GM21528 (cell line): ENCODE data around the gene TGM3.
"Not testable (repeated sequence)": the region's sequence is repeated elsewhere in the genome, so short reads cannot be mapped to it uniquely, and the experiment has no call there.

Source experiments
- ATAC-seq: cut with Tn5 transposase; IDR thresholded peaks from one replicate; pipeline ENCODE4 v1.9.1; 2021; ENCODE audit warnings: mild to moderate bottlenecking, moderate library complexity; ENCODE audit not compliant: unreplicated experiment, low FRiP score

Gene TGM3

DNA sequence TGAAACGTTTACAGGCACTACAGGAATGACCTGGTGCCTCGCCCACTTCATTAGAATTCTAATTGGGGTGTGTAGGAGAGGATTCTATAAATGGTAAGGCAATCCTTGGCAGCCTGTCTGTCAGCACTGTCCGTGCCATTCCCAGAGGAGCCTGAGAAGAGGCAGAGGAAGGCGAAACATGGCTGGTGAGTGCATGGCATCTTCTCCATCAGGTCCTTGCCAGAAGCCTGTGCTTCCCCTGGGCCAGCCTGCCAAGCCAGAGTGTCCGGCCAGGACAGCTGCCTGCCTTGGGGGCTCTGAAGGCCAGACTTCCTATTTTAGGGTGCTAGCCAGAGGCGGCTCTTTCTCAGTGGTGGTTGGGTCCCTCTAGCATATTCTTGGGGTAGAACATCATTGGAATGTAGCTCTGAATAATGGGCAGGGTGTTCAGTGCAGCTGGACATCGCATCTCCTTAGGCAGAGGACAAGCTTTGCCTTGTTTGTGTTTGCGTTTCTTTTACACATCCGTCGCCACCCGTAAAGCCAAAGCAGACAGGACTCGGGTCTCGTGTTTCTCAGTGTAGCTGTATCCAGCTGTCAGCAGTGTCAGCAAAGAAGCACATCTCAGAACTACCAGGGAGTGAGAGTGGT is at the start of gene TGM3:
TGM3 (plus strand) TSS at position 116 of the 630 bp plus-strand sequence; CDS start at position 179, 63 bp downstream.
- ATAC-seq, result no peak

GRCh38 chr20:2246069-2246491 is 49.7 kb upstream of the TGM3 start:
- ATAC-seq, result no peak

DNA sequence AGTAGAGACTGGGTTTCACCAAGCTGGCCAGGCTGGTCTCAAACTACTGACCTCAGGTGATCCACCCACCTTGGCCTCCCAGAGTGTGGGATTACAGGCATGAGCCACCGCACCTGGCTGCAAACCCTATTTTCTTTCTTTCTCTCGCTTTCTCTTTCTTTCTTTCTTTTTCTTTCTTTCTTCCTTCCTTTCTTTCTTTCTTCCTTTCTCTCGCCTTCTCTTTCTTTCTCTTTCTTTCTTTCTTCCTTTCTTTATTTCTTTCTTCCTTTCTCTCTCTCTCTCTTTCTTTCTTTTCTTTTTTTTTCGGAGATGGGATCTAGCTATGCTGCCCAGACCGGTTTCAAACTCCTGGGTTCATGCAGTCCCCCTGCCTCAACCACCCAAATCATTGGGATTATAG is 47.0 kb upstream of the TGM3 start:
- no peak for ATAC-seq

GRCh38 chr20:2249935-2250334 is 45.9 kb upstream of the TGM3 start:
- no peak for ATAC-seq

DNA sequence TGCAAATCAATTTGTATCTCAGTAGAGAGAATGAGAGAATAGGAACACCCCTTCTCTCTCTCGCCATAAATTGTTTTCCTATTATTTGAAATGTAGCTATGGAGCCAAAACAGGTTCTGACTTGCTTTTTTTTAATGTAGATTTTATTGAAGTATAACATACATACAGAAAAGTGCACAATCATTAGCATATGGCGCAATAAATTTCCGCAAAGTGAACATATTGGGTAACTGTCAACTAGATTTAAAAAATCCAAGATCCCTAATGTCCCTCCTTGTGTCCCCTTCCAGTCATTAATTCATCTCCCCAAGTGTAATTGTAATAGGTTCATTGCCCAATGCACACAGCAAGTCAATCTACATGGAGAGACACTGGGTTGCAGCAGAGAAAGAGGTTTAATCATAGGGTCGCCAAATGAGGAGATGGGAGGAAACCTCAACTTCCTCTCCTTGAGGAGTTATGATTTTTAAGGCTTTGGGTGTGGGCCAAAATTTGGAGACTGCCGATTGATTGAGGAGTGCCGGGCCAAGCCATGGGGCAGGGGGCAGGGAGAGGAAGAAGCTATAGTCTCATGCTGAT is 43.3 kb upstream of the TGM3 start:
- no peak for ATAC-seq

- ATAC-seq, result no peak
Observed at GRCh38 chr20:2253256-2253655, 42.5 kb upstream of the TGM3 start.

- ATAC-seq, result no peak
Observed at GRCh38 chr20:2254333-2254732, 41.5 kb upstream of the TGM3 start.

GRCh38 chr20:2255926-2256531 is 39.8 kb upstream of the TGM3 start:
- ATAC-seq, result no peak

GRCh38 chr20:2259731-2260130 is 36.1 kb upstream of the TGM3 start:
- no peak for ATAC-seq

GRCh38 chr20:2260250-2260649 is 35.6 kb upstream of the TGM3 start:
- ATAC-seq, result no peak

GRCh38 chr20:2261046-2261485 is 34.7 kb upstream of the TGM3 start:
- no peak for ATAC-seq

- ATAC-seq, result no peak
Observed at GRCh38 chr20:2261629-2262028, 34.2 kb upstream of the TGM3 start.

DNA sequence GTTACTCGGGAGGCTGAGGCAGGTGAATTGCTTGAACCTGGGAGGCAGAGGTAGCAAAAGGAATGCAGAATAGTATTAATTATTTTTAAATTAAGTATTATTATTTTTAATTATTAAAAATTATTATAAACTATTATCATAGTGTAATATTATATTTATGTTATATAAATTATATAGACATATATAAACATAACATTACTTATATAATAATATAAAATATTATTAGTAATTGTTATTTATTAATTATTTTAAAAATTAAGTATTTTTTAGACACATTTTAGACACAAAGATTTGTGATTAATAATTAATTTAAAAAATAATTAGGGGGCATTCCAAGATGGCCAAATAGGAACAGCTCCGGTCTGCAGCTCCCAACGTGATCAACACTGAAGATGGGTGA is 31.7 kb upstream of the TGM3 start:
- ATAC-seq, result no peak

DNA sequence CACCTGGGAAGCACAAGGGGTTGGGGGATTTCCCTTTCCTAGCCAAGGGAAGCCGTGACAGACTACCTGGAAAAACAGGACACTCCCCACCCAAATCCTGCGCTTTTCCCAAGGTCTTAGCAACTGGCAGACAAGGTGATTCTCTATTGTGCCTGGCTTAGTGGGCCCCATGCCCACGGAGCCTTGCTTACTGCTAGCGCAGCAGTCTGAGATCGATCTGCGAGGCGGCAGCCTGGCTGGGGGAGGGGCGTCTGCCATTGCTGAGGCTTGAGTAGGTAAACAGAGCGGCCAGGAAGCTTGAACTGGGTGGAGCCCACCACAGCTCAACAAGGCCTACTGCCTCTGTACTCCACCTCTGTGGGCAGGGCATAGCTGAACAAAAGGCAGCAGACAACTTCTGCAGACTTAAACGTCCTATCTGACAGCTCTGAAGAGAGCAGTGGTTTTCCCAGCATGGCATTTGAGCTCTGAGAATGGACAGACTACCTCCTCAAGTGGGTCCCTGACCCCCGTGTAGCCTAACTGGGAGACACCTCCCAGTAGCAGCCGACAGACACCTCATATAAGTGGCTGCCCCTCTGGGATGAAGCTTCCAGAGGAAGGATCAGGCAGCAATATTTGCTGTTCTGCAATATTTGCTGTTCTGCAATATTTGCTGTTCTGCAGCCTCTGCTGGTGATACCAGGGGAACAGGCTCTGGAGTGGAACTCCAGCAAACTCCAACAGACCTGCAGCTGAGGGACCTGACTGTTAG is 31.0 kb upstream of the TGM3 start:
- not testable (repeated sequence) for ATAC-seq

DNA sequence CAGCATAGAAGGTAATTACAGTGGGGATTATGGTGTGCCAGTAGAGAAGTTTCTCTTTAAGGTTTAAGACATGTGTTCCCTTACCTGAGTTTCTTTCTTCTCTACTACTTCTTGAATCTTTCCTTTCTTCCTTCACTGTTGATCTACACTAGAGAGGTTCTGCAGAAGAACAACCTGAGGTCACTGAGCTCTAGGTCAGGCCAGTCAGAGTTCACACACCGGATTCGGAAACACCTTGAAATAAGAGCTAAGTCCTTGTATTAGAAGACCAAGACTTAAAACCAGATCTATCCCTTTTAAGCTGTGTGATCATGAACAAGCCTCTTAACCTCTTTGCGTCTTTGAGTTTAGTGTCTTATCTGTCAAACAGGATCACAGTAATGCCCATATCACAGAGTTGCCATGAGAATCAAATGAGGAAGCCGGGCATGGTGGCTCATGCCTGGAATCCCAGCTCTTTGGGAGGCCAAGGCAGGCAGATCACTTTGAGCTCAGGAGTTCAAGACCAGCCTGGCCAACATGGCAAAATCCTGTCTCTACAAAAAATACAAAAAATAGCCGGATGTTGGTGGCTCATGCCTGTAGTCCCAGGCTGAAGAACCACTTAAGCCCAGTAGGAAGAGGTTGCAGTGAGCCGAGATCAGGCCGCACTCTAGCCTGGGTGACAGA is 22.0 kb upstream of the TGM3 start:
- ATAC-seq, result no peak

DNA sequence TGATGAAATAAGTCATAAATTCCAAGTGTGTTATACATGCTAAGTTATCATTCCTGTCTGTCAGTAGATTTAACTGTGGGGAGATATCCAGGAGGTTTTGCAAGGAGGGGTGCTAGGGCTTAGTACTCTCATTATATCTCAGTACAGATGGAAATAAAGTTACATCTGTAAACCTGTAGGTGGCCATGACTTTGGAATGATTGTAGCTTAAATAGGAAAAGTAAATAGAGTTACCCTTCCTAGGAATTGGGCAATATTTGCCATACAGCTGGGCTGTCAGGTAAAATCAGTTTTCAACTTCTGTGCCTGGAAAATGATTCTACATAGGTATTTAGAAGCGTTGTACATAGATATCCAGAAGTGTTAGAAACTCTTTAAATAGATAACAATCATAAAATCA is 19.8 kb upstream of the TGM3 start:
- no peak for ATAC-seq

DNA sequence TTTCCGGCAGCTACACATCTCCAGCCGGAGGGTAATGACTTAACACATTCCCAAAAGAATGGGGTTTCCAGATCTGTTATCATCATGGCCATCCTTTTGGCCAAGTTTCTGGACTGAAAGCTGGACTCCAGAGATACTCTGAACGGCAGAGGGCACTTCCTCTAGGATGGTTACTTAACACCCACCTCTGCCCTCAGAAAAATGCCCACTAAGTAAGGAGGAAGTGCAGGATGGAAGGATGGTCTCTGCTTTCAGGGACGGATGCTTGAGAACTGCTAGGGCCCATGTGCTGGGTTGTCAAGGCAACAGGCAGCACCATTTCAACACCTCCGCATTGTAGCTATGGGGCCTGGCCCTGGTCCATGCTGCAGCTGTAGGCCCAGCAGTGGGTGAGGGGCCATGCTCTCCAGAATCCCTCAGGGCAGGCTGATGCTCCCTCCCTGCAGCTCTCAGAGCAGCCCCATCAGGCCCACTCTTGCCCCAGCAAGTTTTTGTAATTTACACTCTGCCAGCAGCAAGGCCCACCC is 16.5 kb upstream of the TGM3 start:
- ATAC-seq, result no peak

GRCh38 chr20:2280082-2280481 is 15.7 kb upstream of the TGM3 start:
- no peak for ATAC-seq

- no peak for ATAC-seq
Observed at GRCh38 chr20:2281563-2281962, 14.2 kb upstream of the TGM3 start.

GRCh38 chr20:2282181-2282580 is 13.6 kb upstream of the TGM3 start:
- ATAC-seq, result no peak
